ENCODE measurements around the gene GLRA1.

Gene GLRA1

DNA sequence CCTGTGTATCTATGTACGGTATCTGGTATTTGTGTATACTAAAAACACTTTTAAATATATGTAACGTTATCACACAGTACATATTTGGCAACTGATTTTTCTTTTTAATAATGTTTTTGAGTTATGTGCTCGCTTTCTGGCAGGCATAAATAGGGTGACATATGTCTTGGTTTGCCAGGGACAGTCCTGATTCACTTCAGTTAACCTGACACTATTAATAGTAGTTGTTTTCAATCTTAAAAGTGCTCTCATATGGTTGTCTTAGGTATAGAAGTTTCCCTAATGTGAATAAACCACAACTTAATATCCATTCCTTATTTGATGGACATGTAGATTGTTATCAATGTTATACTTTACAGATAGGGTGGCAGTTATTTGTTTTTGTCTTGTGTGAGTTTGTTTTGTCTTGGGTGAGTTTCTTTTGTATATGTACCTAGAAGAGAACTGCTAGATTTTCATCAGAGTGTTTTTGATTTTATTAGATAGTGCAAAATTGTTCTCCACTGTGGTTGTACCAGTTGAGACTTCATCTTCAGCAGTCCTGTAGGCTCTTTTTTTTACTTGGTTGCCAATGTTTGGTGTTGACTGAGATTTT lies 145.0 kb downstream of the GLRA1 start:
- no peak for FAIRE-seq
- no peak for DNase-seq (ENCODE audit: insufficient read length, low spot score)
- TF ChIP-seq POLR2AphosphoS5 (IDR thresholded peaks at IDR 0.05; ENCODE audit: low read depth, low read length) (no peak), SPI1 (IDR thresholded peaks at IDR 0.05; ENCODE audit: low read depth, low read length) (no peak), POU2F2 (IDR thresholded peaks at IDR 0.05; ENCODE audit: low read depth, low read length) (no peak), TAF1 (IDR thresholded peaks at IDR 0.05; ENCODE audit: low read depth, low read length) (no peak), PAX5 (IDR thresholded peaks at IDR 0.05; ENCODE audit: insufficient read depth, low read length, severe bottlenecking) (no peak), POLR2A (IDR thresholded peaks at IDR 0.05; ENCODE audit: low read depth, low read length) (no peak)

DNA sequence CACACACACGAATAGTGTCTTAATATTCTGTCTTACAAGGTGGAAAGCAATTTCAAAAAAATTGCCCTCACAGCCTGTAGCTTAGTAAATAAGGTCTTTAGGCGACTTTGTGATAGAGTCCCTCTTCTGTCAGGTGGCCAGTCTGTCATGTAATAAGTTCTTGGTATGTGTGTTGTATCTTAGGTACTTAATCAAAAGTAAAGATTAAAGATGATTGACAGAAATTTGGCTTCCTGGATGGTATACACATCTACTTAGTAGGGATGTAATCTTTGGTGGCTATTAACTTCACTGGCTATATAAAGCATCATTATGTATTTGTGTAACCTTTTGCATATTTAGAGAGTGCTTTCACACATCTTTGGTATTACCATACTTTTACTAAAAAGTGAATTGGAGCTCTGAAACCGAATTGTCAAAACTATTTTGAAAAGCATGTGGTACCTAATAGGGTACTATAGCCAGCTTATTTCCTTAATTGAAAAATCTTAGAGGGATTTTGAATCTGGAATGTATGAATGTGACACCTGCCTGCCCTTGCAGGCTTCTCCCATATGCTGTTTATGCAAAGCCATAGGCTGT lies 149.5 kb downstream of the GLRA1 start:
- FAIRE-seq (no peak), DNase-seq (ENCODE audit: insufficient read length, low spot score) (no peak)
- no peak for TF ChIP-seq SPI1 (IDR thresholded peaks at IDR 0.05; ENCODE audit: low read depth, low read length)

- no peak for TF ChIP-seq PAX5 (IDR thresholded peaks at IDR 0.05; ENCODE audit: insufficient read depth, low read length, severe bottlenecking)
- no peak for TF ChIP-seq POLR2A (IDR thresholded peaks at IDR 0.05; ENCODE audit: low read depth, low read length)
- no peak for TF ChIP-seq TAF1 (IDR thresholded peaks at IDR 0.05; ENCODE audit: low read depth, low read length)
- TF ChIP-seq POU2F2 (IDR thresholded peaks at IDR 0.05; ENCODE audit: low read depth, low read length): no peak
- TF ChIP-seq SPI1 (IDR thresholded peaks at IDR 0.05; ENCODE audit: low read depth, low read length): no peak
- TF ChIP-seq POLR2AphosphoS5 (IDR thresholded peaks at IDR 0.05; ENCODE audit: low read depth, low read length): no peak
- FAIRE-seq (no peak), DNase-seq (ENCODE audit: insufficient read length, low spot score) (no peak)
Measured at GRCh38 chr5:151773951-151774350, 150.7 kb downstream of the GLRA1 start.

- peak; percentile 45 for FAIRE-seq
- TF ChIP-seq POU2F2 (IDR thresholded peaks at IDR 0.05; ENCODE audit: low read depth, low read length) (0 out of 2 replicates have a peak, but pooled peaks have one; percentile 5), POLR2A (IDR thresholded peaks at IDR 0.05; ENCODE audit: low read depth, low read length) (0 out of 2 replicates have a peak, but pooled peaks have one; percentile 4), SPI1 (IDR thresholded peaks at IDR 0.05; ENCODE audit: low read depth, low read length) (no peak)
- no peak for DNase-seq (ENCODE audit: insufficient read length, low spot score)
Measured at GRCh38 chr5:151772846-151773561, 151.6 kb downstream of the GLRA1 start.
